Fibroblast of lung (primary cell): ENCODE data around the gene GOLGA8B. TPM values are rescaled to one million over a fixed set of nuclear protein-coding genes. Genes with fewer than 3 reads are reported as not detected.
"Not testable (repeated sequence)": the region's sequence is repeated elsewhere in the genome, so short reads cannot be mapped to it uniquely, and the experiment has no call there.

Source experiments
- DNase-seq, 2 donors: peaks; one replicate each; pipeline versions ENCODE4 v3.0.0 to v3.0.0-alpha.2; 2010; ENCODE audit warnings: low read depth in 2 of 2
- H2AFZ ChIP-seq: 2 replicates; pipeline ENCODE4 v1.5.1; 2012; ENCODE audit warnings: low read length, control low read depth, inconsistent platforms
- H3K27ac ChIP-seq: 2 replicates; pipeline ENCODE4 v1.5.1; 2011; ENCODE audit warnings: low read length, control low read depth; ENCODE audit not compliant: insufficient read depth
- H3K27me3 ChIP-seq: 2 replicates; pipeline ENCODE4 v1.5.1; 2011; ENCODE audit warnings: mild to moderate bottlenecking, low read length; ENCODE audit not compliant: control insufficient read depth, insufficient read depth
- H3K36me3 ChIP-seq: 2 replicates; pipeline ENCODE4 v1.5.1; 2011; ENCODE audit warnings: low read length; ENCODE audit not compliant: control insufficient read depth, insufficient read depth
- H3K4me1 ChIP-seq: 2 replicates; pipeline ENCODE4 v1.5.1; 2011; ENCODE audit warnings: low read length; ENCODE audit not compliant: control insufficient read depth, insufficient read depth; ENCODE audit errors: extremely low read depth
- H3K4me2 ChIP-seq: 2 replicates; pipeline ENCODE4 v1.5.1; 2011; ENCODE audit warnings: low read length, control low read depth; ENCODE audit not compliant: insufficient read depth; ENCODE audit errors: extremely low read depth
- H3K4me3 ChIP-seq, 4 experiments: fragments of 200-600 bp in 1 of 4; sonication (generic) in 1 of 4; replicated peaks in 1 of 4; 2 replicates each; pipeline ENCODE4 v1.5.1; 2011 to 2016; ENCODE audit warnings: low read length in 4 of 4, low read depth in 3 of 4, mild to moderate bottlenecking in 3 of 4, control low read depth in 2 of 4, inconsistent platforms in 1 of 4, mixed read lengths in 1 of 4; ENCODE audit not compliant: insufficient read depth in 1 of 4; ENCODE audit errors: control extremely low read depth in 1 of 4
- H3K79me2 ChIP-seq: 2 replicates; pipeline ENCODE4 v1.5.1; 2012; ENCODE audit warnings: mild to moderate bottlenecking, low read length, inconsistent platforms; ENCODE audit not compliant: control insufficient read depth, insufficient read depth
- H3K9ac ChIP-seq: 2 replicates; pipeline ENCODE4 v1.5.1; 2011; ENCODE audit warnings: mild to moderate bottlenecking, low read length, control low read depth; ENCODE audit not compliant: insufficient read depth
- H3K9me3 ChIP-seq: 2 replicates; pipeline ENCODE4 v1.5.1; 2012; ENCODE audit warnings: low read depth, low read length; ENCODE audit not compliant: control insufficient read depth, insufficient read depth
- H4K20me1 ChIP-seq: 2 replicates; pipeline ENCODE4 v1.5.1; 2011; ENCODE audit warnings: low read length; ENCODE audit not compliant: control insufficient read depth, insufficient read depth; ENCODE audit errors: extremely low read depth
- EZH2 ChIP-seq: IDR thresholded peaks from 2 replicates; pipeline ENCODE4 v1.5.1; 2012; ENCODE audit warnings: low read length, control low read depth, mild to moderate bottlenecking; ENCODE audit errors: missing control alignments
- polyA minus RNA-seq: library from RNA; depleted of rRNA, polyadenylated mRNA; stranded (reverse); fragments of >200 nt; gene quantifications from 2 replicates; pipeline ENCODE4 v1.2.3, GENCODE V29; 2011; ENCODE audit warnings: low replicate concordance
- polyA plus RNA-seq, 2 donors: library from polyadenylated mRNA; depleted of rRNA in 1 of 2; stranded (reverse) in 1 of 2; unstranded in 1 of 2; fragments of >200 nt; gene quantifications; 2 replicates each; pipeline ENCODE4 v1.2.1, GENCODE V29; 2011 to 2012; ENCODE audit warnings: missing spikeins in 1 of 2
- total RNA-seq: library from RNA; depleted of rRNA; stranded (reverse); fragments of >200 nt; gene quantifications from 2 replicates; pipeline ENCODE4 v1.2.1, GENCODE V29; 2014
- TF ChIP-seq, protein P1 (sequence below), 2 donors: IDR thresholded peaks in 1 of 2; conservative IDR thresholded peaks in 1 of 2; 1 replicate in 1 of 2; 2 replicates in 1 of 2; pipeline ENCODE4 v1.5.1; 2011 to 2012; ENCODE audit warnings: low read length in 2 of 2, control low read depth in 1 of 2, inconsistent platforms in 1 of 2, low read depth in 1 of 2, mild to moderate bottlenecking in 1 of 2

GOLGA8B gene, protein sequence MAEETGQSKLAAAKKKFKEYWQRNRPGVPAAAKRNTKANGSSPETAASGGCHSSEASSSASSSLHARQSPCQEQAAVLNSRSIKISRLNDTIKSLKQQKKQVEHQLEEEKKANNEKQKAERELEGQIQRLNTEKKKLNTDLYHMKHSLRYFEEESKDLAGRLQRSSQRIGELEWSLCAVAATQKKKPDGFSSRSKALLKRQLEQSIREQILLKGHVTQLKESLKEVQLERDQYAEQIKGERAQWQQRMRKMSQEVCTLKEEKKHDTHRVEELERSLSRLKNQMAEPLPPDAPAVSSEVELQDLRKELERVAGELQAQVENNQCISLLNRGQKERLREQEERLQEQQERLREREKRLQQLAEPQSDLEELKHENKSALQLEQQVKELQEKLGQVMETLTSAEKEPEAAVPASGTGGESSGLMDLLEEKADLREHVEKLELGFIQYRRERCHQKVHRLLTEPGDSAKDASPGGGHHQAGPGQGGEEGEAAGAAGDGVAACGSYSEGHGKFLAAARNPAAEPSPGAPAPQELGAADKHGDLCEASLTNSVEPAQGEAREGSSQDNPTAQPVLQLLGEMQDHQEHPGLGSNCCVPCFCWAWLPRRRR
- total RNA-seq: 14.7 and 19.5 TPM in 2 replicates
- 9.4 and 19.6 TPM in 2 replicates for polyA plus RNA-seq
- polyA plus RNA-seq (2012): 5.5 and 11.9 TPM in 2 replicates
- 0.82 and 4.9 TPM in 2 replicates for polyA minus RNA-seq

DNA sequence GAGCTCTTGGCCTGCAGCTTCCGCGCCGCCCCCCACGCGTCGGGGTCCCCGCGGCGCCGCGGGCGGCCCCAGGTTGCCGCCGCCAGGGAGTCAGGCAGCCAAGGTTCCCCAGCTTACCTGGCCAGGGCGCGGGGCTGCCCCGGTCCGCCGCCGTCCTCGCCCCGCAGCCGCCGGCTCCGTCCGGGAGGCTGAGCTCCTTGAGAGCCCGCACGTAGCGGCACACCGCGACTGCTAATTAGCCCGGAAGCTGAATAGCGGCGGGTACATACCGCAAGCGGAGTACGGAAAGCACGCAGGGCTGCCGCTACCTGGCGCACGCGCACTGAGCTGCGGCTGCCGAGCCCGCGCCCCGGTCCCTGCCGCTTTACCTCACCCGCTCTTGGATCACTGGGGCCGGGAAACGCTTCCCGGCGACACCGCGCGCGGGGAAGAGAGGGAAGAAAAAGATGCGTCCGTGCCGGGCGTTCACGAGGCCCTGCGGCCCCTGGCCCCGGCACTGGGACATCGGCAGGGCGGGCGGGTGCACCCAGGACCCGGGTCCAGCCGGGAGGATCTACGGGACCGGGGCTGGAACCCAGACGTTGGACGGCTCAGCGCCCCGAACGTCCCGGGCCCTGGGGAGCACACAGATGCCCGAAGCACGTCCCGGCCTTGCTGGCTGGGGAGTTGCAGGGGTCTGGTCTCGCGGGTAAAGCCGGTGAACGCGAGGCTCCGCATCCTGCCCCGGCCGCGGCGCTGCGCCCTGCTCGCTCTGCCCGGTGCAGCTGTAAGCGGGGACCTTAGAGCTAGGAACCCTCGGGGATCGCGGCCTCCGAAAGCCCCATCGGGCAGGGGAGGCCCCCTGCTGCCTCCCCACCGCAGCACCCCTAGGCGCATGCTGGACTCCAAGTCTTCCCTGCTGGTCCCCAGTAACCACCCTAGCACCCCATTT is at the start of gene GOLGA8B:
GOLGA8B (minus strand) TSS at position 253 of the 931 bp plus-strand sequence. CDS start 47,739 bp downstream, outside the sequence.
- H3K27me3 ChIP-seq: no peaks in the 10 kb centered on the region
- H3K4me1 ChIP-seq: peaks cover 6% of the 10 kb centered on the region
- peak within 1 kb of the TSS; percentile 67 to 81 (median 71) for H3K4me3 ChIP-seq
- H3K4me2 ChIP-seq: peak within 1 kb of the TSS; percentile 94
- no peaks in the 10 kb centered on the region for H4K20me1 ChIP-seq
- H3K27ac ChIP-seq: peak within 1 kb of the TSS; percentile 20
- H3K9me3 ChIP-seq: no peaks in the 10 kb centered on the region
- H3K9ac ChIP-seq: peak within 1 kb of the TSS; percentile 66
- peak; percentile 55 to 59 for DNase-seq
- H3K79me2 ChIP-seq: no peaks in the 10 kb centered on the region
- H2AFZ ChIP-seq: peak within 1 kb of the TSS; percentile 84
- TF ChIP-seq, protein P1, sequence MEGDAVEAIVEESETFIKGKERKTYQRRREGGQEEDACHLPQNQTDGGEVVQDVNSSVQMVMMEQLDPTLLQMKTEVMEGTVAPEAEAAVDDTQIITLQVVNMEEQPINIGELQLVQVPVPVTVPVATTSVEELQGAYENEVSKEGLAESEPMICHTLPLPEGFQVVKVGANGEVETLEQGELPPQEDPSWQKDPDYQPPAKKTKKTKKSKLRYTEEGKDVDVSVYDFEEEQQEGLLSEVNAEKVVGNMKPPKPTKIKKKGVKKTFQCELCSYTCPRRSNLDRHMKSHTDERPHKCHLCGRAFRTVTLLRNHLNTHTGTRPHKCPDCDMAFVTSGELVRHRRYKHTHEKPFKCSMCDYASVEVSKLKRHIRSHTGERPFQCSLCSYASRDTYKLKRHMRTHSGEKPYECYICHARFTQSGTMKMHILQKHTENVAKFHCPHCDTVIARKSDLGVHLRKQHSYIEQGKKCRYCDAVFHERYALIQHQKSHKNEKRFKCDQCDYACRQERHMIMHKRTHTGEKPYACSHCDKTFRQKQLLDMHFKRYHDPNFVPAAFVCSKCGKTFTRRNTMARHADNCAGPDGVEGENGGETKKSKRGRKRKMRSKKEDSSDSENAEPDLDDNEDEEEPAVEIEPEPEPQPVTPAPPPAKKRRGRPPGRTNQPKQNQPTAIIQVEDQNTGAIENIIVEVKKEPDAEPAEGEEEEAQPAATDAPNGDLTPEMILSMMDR (conservative IDR thresholded peaks at IDR 0.05 in 1 of 2, IDR thresholded peaks at IDR 0.05 in 1 of 2; ENCODE audit: low read depth in 1 of 2, low read length in 2 of 2): no peak
- no peak for TF ChIP-seq EZH2
- no peaks in the 10 kb centered on the region for H3K36me3 ChIP-seq

DNA sequence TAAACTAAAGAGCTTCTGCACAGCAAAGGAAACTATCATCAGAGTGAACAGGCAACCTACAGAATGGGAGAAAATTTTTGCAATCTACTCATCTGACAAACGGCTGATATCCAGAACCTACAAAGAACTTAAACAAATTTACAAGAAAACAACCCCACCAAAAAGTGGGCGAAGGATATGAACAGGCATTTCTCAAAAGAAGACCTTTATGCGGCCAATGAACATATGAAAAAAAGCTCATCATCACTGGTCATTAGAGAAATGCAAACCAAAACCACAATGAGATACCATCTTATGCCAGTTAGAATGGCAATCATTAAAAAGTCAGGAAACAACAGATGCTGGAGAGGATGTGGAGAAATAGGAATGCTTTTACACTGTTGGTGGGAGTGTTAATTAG is 49.7 kb upstream of the GOLGA8B start:
- not testable (repeated sequence) for H3K9me3 ChIP-seq, DNase-seq, H3K27ac ChIP-seq, H3K27me3 ChIP-seq, H3K9ac ChIP-seq, H2AFZ ChIP-seq, H3K4me2 ChIP-seq, H3K4me3 ChIP-seq, H4K20me1 ChIP-seq, H3K79me2 ChIP-seq, H3K4me1 ChIP-seq, H3K36me3 ChIP-seq

DNA sequence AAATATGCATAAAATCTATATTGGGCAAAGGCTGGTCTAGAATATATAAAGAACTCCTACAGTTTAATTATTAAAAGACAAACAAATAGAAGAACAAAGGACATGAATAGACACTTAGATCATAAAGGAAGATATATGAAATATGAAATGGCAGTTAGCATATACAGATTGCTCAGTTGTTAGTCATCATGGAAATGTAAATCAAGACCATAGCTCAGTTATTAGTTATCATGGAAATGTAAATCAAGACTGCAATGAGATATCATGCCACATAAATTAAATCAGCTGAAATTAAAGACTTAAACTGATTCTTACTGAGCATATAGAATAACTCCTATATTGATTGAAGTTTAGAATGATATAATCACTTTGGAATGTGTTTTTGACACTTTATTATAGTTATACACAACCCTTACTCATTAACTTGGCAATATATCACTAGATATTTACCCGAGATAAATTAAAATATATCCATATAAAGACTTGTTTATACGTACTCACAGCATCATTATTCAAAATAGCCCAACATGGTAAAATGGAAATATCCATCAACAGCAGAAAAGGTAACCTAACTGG is 45.2 kb upstream of the GOLGA8B start:
- Histone ChIP-seq H3K27me3 (no peaks in the 10 kb centered on the region), H3K4me2 (no peak overlapping the region), H3K9me3 (no peaks in the 10 kb centered on the region), H3K79me2 (no peaks in the 10 kb centered on the region), H2AFZ (no peak overlapping the region), H3K36me3 (no peaks in the 10 kb centered on the region), H4K20me1 (no peaks in the 10 kb centered on the region), H3K4me1 (peaks cover 4% of the 10 kb centered on the region), H3K4me3 (no peak overlapping the region), H3K9ac (no peak overlapping the region), H3K27ac (no peak overlapping the region)
- TF ChIP-seq EZH2: no peak
- TF ChIP-seq, protein P1 (conservative IDR thresholded peaks at IDR 0.05 in 1 of 2, IDR thresholded peaks at IDR 0.05 in 1 of 2; ENCODE audit: low read depth in 1 of 2, low read length in 2 of 2): no peak
- DNase-seq: peak; percentile 40 to 54
